NCI-H460 (cell line): Measurements from ENCODE around the gene HBM. TPM values are rescaled to one million over a fixed set of nuclear protein-coding genes. Genes with fewer than 3 reads are reported as not detected.

Experiments
- small RNA-seq, 2 experiments: library from RNA; depleted of rRNA; stranded (forward); fragments of <200 nt; gene quantifications; one replicate each; pipeline ENCODE3, GENCODE V24; 2014
- total RNA-seq: library from RNA; depleted of rRNA; stranded (reverse); fragments of >200 nt; shearing (Covaris generic); gene quantifications from 2 replicates; pipeline ENCODE4 v1.2.3, GENCODE V29; 2014; rRNA removed

HBM gene
- total RNA-seq, 1 experiment from 2014 or later: not detected

Small RNAs within 50 kb of the gene (small RNA-seq; reads per million reads assigned to genes)
- gene RF00019: 0 reads per million in 2 experiments

Other genes with a start within 250 kb of the HBM start
- gene POLR3K, start 112.4 kb upstream of the HBM start, total RNA-seq: 12.6 and 13.3 TPM in 2 replicates
- gene SNRNP25, start 112.2 kb upstream of the HBM start, total RNA-seq: 10.6 and 15.5 TPM in 2 replicates
- 22.2 and 23.3 TPM in 2 replicates for gene RHBDF1, start 93.3 kb upstream of the HBM start, total RNA-seq
- gene MPG, start 87.8 kb upstream of the HBM start, total RNA-seq: 84.4 and 136 TPM in 2 replicates
- 20.9 and 21.3 TPM in 2 replicates for gene NPRL3, start 27.3 kb upstream of the HBM start, total RNA-seq
- gene HBZ, start 13.3 kb upstream of the HBM start, total RNA-seq: not detected in 2 replicates
- not detected in 2 replicates for gene HBA2, start 6.9 kb downstream of the HBM start, total RNA-seq
- gene HBA1, start 10.7 kb downstream of the HBM start, total RNA-seq: 2.2 TPM in 1 of 2 replicates, not detected in the other
- gene HBQ1, start 14.5 kb downstream of the HBM start, total RNA-seq: 1.5 and 2.4 TPM in 2 replicates
- gene LUC7L, start 63.5 kb downstream of the HBM start, total RNA-seq: 38.4 and 40.8 TPM in 2 replicates
- 41.5 and 45.8 TPM in 2 replicates for gene FAM234A, start 68.8 kb downstream of the HBM start, total RNA-seq
- gene RGS11, start 110.0 kb downstream of the HBM start, total RNA-seq: 6.6 and 6.9 TPM in 2 replicates
- gene ARHGDIG, start 114.6 kb downstream of the HBM start, total RNA-seq: 2.5 and 2.9 TPM in 2 replicates
- gene PDIA2, start 117.2 kb downstream of the HBM start, total RNA-seq: 0.40 and 0.64 TPM in 2 replicates
- gene AXIN1, start 186.7 kb downstream of the HBM start, total RNA-seq: 35.7 and 38.3 TPM in 2 replicates
- 100 and 116 TPM in 2 replicates for gene MRPL28, start 204.6 kb downstream of the HBM start, total RNA-seq
- 29.6 and 34.7 TPM in 2 replicates for gene PGAP6, start 216.0 kb downstream of the HBM start, total RNA-seq
- gene NME4, start 231.2 kb downstream of the HBM start, total RNA-seq: 170 and 201 TPM in 2 replicates
- 15.7 and 16.9 TPM in 2 replicates for gene DECR2, start 235.9 kb downstream of the HBM start, total RNA-seq